HUES6 (cell line): Measurements from ENCODE around the gene FOXN3.

Experiments used
- H3K27ac ChIP-seq: 2 replicates; pipeline ENCODE4 v1.7.0; 2013; ENCODE audit warnings: low read depth, mild to moderate bottlenecking, low read length, inconsistent platforms
- H3K27me3 ChIP-seq: 2 replicates; pipeline ENCODE4 v1.6.1; 2013; ENCODE audit warnings: low read length; ENCODE audit not compliant: control insufficient read depth, insufficient read depth
- H3K36me3 ChIP-seq: 2 replicates; pipeline ENCODE4 v1.6.1; 2013; ENCODE audit warnings: low read length; ENCODE audit not compliant: control insufficient read depth, insufficient read depth
- H3K4me1 ChIP-seq: 2 replicates; pipeline ENCODE4 v1.6.1; 2013; ENCODE audit warnings: low read length; ENCODE audit not compliant: control insufficient read depth, insufficient read depth
- H3K4me3 ChIP-seq: 2 replicates; pipeline ENCODE4 v1.5.1; 2013; ENCODE audit warnings: low read depth, low read length
- H3K9ac ChIP-seq: one replicate; pipeline ENCODE4 v1.6.1; 2013; ENCODE audit warnings: mild to moderate bottlenecking, low read length
- H3K9me3 ChIP-seq: 2 replicates; pipeline ENCODE4 v1.6.1; 2013; ENCODE audit warnings: low read depth, low read length; ENCODE audit not compliant: control insufficient read depth, insufficient read depth

Gene FOXN3

DNA sequence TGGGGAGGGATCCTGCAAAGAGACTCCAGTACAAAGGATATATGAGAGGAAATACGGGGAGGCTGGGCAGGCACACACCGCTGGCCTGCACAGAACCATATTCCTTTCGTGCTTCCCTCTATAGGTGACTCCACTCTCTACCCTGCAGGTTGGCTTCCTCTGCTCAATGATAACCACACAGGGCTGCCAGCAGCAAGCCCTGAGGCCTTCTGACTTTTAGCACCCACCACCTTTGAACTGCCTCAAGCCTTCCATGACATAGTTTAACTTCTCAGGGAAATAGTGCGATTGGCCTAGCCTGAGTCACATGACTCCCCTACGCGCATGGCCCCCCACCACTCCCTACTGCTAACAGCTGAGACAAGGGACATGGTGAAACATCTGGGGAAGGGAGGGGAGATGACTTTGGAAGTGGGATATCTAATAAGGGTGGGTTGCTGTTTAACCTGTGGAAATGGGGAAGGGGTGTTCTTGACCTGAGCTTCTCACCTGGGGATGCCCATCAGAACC, 3.0 kb upstream of the FOXN3 start:
- peaks cover 50% of the 10 kb centered on the region for H3K4me1 ChIP-seq
- no peak overlapping the region for H3K9ac ChIP-seq
- H3K4me3 ChIP-seq: no peak overlapping the region
- H3K36me3 ChIP-seq: peaks cover 5% of the 10 kb centered on the region
- no peaks in the 10 kb centered on the region for H3K9me3 ChIP-seq
- no peak overlapping the region for H3K27ac ChIP-seq
- H3K27me3 ChIP-seq: no peaks in the 10 kb centered on the region

DNA sequence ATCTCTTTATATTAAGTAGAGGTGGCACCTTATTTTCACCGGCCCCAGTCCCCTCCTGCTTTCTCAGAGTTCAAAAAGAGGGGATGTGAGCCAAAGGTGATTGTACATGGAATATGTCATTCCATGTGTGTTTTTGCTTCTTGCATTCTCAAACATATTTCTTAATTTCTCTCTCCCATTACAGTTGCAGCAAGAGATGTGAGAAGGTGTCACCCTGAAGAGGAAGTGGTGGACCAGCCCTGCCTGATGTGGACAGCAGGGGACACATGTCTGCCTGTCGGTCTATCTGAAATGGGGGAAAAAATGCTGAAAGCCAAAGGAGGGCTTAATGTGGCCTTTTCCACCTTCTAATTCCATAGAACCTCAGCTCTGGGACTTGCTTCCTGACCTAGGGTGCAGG, 1.9 kb upstream of the FOXN3 start:
- Histone ChIP-seq H3K9ac (no peak overlapping the region), H3K36me3 (peaks cover 14% of the 10 kb centered on the region), H3K4me3 (no peak overlapping the region), H3K4me1 (peaks cover 48% of the 10 kb centered on the region), H3K27me3 (no peaks in the 10 kb centered on the region), H3K27ac (no peak overlapping the region), H3K9me3 (no peaks in the 10 kb centered on the region)

DNA sequence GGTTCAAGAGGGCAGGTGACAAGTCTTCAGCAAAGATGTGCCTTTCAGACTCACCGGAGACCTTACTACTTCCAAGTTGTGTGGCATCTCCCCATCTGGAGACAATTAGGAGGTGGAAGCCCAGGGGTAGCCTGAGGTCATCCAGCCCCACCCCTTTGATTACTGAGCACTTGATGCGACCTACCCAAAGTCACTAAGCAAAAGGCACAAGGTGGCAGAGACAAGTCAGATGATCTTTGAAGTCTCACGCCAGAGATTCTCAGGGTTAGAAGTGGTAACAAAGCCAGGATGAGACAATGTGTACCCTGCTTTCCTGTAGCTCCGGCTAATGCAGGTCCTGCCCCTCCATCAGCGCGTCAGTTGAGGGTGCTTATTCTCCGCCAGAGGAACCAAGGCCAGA, 1.4 kb upstream of the FOXN3 start:
- H3K9me3 ChIP-seq: no peaks in the 10 kb centered on the region
- H3K9ac ChIP-seq: peak overlapping the region; percentile 90
- peaks cover 43% of the 10 kb centered on the region for H3K4me1 ChIP-seq
- no peaks in the 10 kb centered on the region for H3K27me3 ChIP-seq
- peaks cover 17% of the 10 kb centered on the region for H3K36me3 ChIP-seq
- peak overlapping the region; percentile 77 for H3K4me3 ChIP-seq
- H3K27ac ChIP-seq: no peak overlapping the region

DNA sequence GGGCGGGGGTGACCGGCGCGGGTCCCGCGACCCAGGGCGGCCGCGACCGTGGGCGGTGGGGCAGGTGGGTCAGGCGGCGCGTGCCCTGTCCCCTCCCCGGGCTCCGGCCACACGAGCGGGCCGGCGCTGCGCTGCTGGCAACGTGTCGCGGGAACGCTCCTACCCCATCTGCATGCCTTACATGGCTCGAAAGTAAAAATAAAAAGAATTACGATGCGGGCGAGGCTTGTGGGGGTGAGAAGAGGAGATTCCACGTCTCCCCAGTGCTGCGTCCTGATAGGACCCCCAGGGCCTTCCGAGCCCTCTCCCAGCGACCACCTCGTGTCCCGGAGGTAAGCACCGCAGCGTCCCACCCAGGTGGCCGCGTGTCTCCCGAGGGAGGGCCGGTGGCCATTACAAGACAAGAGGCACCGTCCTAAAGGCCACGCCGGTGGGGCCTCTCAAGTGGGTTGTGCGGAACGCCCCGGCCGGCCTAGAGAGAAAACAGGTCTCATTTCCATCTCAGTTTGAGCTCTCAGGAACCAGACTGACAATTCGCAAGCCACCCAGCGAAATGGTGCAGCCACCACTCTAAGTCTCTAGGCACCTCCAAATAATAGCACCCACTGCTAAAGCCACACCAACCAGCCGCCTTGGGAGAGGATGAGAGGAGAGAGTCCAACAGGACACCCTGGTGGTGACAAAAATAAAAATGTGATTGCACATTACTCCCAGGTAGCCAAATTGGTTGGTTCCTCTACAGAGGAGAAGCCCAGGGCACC, 612 bp upstream of the FOXN3 start:
- Histone ChIP-seq H3K36me3 (peaks cover 25% of the 10 kb centered on the region), H3K27ac (peak overlapping the region; percentile 93), H3K9ac (peak overlapping the region; percentile 90), H3K4me1 (peaks cover 37% of the 10 kb centered on the region), H3K4me3 (peak overlapping the region; percentile 77), H3K9me3 (no peaks in the 10 kb centered on the region), H3K27me3 (no peaks in the 10 kb centered on the region)

DNA sequence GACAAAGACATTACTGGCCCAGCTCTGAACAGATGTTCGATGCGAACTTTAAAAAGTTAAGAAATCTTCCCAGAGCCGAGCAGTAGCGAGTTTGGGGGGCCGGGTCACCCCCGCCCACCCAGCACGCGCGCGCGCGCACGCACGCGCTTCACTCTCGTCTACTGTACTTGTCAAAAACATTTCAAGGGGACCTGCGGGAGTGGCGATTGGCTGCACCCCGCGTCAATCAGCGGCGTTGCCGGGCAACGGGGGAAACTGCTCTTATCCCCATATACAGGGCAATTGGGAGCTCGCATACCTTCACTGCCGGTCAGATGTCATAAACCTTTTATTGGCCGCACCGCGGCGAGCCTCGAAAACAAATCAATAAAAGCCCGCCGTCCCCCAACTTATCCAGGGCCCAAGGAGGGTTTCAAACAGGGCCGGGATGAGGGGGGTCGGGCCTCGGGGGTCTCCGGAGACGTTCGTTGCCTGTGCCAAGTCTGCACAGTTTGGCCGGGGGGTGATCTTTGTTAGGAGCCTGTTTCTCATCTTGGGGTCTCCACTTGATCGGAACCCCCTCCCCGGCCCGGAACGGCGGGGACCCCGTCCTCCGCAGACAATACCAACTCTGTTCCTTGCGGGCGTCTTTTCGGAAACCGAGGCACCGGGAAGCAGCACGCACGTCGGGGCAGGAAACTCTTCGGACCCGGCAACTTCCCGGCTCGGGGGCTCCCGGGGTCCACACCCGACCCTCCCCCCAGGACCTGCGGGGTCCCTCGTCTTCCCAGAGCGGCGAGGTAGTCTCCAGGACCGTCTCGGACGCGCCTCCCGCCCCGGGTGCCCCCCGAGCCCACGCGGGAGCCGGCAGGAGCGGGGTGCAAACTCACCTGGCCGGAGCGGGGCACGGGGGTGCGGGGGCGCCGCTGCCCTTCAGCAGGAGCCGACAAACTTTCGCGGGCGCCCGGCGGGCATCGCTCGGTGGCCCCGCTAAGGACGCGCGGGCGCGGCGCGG, 734 bp downstream of the FOXN3 start:
- H3K4me1 ChIP-seq: peaks cover 32% of the 10 kb centered on the region
- H3K9me3 ChIP-seq: peaks cover 8% of the 10 kb centered on the region
- H3K9ac ChIP-seq: peak overlapping the region; percentile 79
- H3K4me3 ChIP-seq: peak overlapping the region; percentile 86
- peak overlapping the region; percentile 90 for H3K27ac ChIP-seq
- H3K36me3 ChIP-seq: peaks cover 38% of the 10 kb centered on the region
- H3K27me3 ChIP-seq: no peaks in the 10 kb centered on the region

DNA sequence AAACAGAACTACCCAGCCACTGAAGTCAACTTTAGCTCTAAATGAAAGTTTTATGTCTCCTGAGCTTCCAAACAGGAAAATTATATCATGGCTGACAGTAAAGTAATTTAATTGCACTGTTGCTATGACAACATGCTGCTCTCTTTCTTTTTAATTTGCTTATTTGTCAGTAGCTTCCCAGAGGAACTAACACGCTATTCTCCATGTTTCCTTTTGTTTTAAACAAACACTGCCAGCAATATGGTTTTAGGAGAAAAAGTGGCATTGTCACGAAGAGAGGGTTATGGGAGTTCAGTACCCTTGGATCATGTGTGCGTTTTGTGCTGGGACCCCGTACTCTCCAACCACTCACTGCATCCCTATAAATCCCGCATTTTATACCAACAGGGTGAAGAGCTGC, 1.9 kb downstream of the FOXN3 start:
- no peak overlapping the region for H3K9ac ChIP-seq

DNA sequence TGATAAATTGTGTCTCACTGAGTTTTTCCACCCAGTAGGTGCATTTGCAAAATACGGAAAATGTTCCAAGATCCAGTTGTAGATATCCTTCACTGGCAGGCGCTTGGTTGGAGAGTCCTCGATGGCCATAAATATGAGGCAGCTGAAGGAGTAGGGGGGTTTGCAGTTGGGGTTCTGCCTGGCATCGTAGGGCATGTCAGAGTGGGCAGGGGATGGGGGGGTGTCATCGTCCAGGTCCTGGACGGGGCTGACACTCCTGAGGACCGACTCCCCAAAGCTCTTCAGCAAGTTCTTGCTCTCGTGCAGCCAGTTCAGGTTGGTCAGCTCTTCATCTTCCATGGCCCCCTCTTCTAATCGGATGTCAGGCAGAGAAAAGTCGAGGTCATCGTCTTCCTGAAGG, 5.1 kb downstream of the FOXN3 start:
- Histone ChIP-seq H3K4me1 (peaks cover 30% of the 10 kb centered on the region), H3K9me3 (peaks cover 11% of the 10 kb centered on the region), H3K4me3 (no peak overlapping the region), H3K27me3 (no peaks in the 10 kb centered on the region), H3K9ac (no peak overlapping the region), H3K27ac (no peak overlapping the region), H3K36me3 (peaks cover 58% of the 10 kb centered on the region)

More for the DNA sequence above, 1.9 kb downstream of the FOXN3 start:
- H3K36me3 ChIP-seq: peaks cover 50% of the 10 kb centered on the region
- peaks cover 11% of the 10 kb centered on the region for H3K9me3 ChIP-seq
- no peaks in the 10 kb centered on the region for H3K27me3 ChIP-seq
- H3K4me1 ChIP-seq: peaks cover 31% of the 10 kb centered on the region
- no peak overlapping the region for H3K27ac ChIP-seq
- peak overlapping the region; percentile 86 for H3K4me3 ChIP-seq

DNA sequence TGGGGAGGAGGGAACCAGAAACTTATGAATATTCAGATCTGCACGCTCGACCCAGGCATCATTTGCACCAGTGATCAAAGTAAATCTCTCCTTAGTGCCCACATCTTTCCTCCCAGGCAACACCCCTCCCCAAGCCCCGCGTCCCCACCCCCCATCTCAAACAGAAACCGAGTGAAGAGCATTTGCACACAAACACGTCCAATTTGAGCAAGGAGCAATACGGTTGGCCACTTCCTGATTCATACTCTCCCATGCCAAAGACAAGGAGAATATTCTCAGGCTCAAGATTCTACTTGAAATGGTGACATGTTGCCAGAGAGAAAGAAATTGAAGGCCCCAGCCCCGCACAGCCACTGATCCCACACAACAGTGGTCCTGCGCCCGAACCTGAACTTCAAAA, 7.1 kb downstream of the FOXN3 start:
- no peak overlapping the region for H3K27ac ChIP-seq
- peaks cover 73% of the 10 kb centered on the region for H3K36me3 ChIP-seq
- H3K9me3 ChIP-seq: peaks cover 11% of the 10 kb centered on the region
- H3K4me3 ChIP-seq: no peak overlapping the region
- H3K27me3 ChIP-seq: no peaks in the 10 kb centered on the region
- no peak overlapping the region for H3K9ac ChIP-seq
- peaks cover 29% of the 10 kb centered on the region for H3K4me1 ChIP-seq

DNA sequence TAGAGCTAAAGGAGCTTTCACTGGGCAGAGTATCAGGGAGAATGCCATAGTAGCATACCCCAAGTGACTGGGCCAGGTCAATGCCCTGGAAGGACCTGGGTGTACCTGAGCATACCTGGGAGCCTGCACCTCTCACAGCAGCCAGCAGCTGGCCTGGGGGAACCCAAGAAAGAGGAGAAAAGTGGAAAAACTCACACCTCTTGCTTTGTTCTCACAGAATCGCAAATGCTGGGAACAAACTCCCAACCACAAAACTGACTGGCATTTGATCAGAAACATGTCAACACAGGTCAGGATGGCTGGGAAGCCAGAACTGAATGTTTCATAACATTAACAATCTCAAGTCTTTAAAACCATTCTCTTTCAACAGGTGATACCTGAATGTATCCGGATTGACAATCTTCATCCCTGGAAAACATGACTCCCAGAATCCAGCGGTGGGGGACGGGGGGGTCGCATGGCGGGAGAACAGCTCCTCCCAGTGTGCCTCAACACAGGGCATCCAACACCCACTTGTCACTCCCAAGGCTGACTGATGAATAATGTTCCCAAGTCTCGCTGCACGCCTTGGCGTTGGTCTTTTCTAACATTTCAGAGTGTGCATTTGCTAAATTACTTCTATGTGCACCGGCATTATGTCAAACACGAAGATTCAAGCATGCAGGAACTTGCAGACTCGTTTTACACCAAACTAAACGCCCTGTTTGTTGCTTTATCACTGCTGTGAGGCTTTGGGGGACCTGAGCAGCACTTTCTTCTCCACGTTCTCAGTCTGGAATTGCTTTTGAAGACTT, 7.9 kb downstream of the FOXN3 start:
- peaks cover 72% of the 10 kb centered on the region for H3K36me3 ChIP-seq
- no peak overlapping the region for H3K4me3 ChIP-seq
- peaks cover 27% of the 10 kb centered on the region for H3K4me1 ChIP-seq
- no peak overlapping the region for H3K9ac ChIP-seq
- no peaks in the 10 kb centered on the region for H3K27me3 ChIP-seq
- no peak overlapping the region for H3K27ac ChIP-seq
- peaks cover 11% of the 10 kb centered on the region for H3K9me3 ChIP-seq

DNA sequence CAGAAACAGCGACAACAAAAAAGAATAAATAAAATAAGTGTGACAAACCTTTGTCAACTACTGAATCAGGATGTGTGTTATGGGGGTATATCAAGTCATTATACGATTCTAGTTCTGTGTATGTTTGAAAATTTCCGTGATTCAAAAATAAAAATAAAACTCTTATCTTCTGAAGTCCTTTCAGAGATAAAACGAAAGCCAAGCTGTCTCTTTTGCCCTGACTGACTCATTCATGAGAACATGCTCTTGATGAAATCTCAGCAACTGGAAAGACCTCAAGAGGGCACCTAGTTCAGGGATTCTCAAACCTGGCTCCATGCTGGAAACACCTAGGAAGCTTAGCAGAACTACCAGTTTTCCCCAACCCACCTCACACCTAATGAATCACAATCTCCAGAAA, 9.2 kb downstream of the FOXN3 start:
- H3K4me3 ChIP-seq: no peak overlapping the region
- H3K4me1 ChIP-seq: peaks cover 27% of the 10 kb centered on the region
- H3K9ac ChIP-seq: no peak overlapping the region
- H3K9me3 ChIP-seq: peaks cover 11% of the 10 kb centered on the region
- no peaks in the 10 kb centered on the region for H3K27me3 ChIP-seq
- H3K27ac ChIP-seq: no peak overlapping the region
- peaks cover 69% of the 10 kb centered on the region for H3K36me3 ChIP-seq
